Esophagus muscularis mucosa (tissue), 4 donors: Measurements from ENCODE around the gene RNASEL. TPM values are rescaled to one million over a fixed set of nuclear protein-coding genes. Genes with fewer than 3 reads are reported as not detected.

Source experiments
- DNase-seq: peaks from one replicate; pipeline ENCODE4 v3.0.0-alpha.2; 2017; ENCODE audit errors: extremely low spot score
- H3K27ac ChIP-seq, 4 donors: fragments of 200-600 bp; sonication (generic); replicated peaks in 1 of 4; 1 replicate in 3 of 4; 2 replicates in 1 of 4; pipeline ENCODE4 v1.5.1; 2016 to 2019; ENCODE audit warnings: mild to moderate bottlenecking in 1 of 4
- H3K27me3 ChIP-seq, 4 donors: fragments of 200-600 bp; sonication (generic); one replicate each; pipeline versions ENCODE4 v1.5.1 to v1.6.0; 2016 to 2019
- H3K36me3 ChIP-seq, 4 donors: fragments of 200-600 bp; sonication (generic); one replicate each; pipeline ENCODE4 v1.5.1; 2016 to 2019
- H3K4me1 ChIP-seq, 4 donors: fragments of 200-600 bp; sonication (generic); one replicate each; pipeline ENCODE4 v1.5.1; 2016 to 2019
- H3K4me3 ChIP-seq, 4 donors: fragments of 200-600 bp; sonication (generic); 1 replicate in 2 of 4; 2 replicates in 2 of 4; pipeline ENCODE4 v1.5.1; 2016 to 2019; ENCODE audit warnings: mild to moderate bottlenecking in 4 of 4, moderate library complexity in 1 of 4
- H3K9me3 ChIP-seq, 4 donors: fragments of 200-600 bp; sonication (generic); 1 replicate in 3 of 4; 2 replicates in 1 of 4; pipeline ENCODE4 v1.5.1; 2016 to 2019
- EP300 ChIP-seq: sonication (generic); formaldehyde crosslinking; IDR thresholded peaks from one replicate; pipeline ENCODE4 v1.6.1; 2017; ENCODE audit warnings: antibody characterized with exemption
- POLR2A ChIP-seq: fragments of 450-650 bp; IDR thresholded peaks from one replicate; pipeline ENCODE4 v1.6.1; 2017; ENCODE audit warnings: antibody characterized with exemption, moderate library complexity, mild to moderate bottlenecking, low read depth
- POLR2AphosphoS5 ChIP-seq, 2 donors: sonication (generic); formaldehyde crosslinking; IDR thresholded peaks; one replicate each; pipeline ENCODE4 v1.6.1; 2017; ENCODE audit warnings: antibody characterized with exemption in 2 of 2
- WGBS: methylation state at CpG from one replicate; pipeline ENCODE4 v1.1.5; 2018; 5-methylcytosine and 5-hydroxymethylcytosine counted together
- intact Hi-C: fragments of 100-400 bp; cut with DNase I; formaldehyde crosslinking; loops from one replicate; pipeline ENCODE4 v1.15.1; 2023
- total RNA-seq, 4 donors: library from RNA; depleted of rRNA; stranded (reverse); fragments of >200 nt; gene quantifications; one replicate each; pipeline versions ENCODE4 v1.1.0 to v1.2.1, GENCODE V29; 2016
- TF ChIP-seq, protein P1 (sequence below), 3 experiments: fragments of 200-600 bp in 2 of 3; fragments of 450-650 bp in 1 of 3; sonication (generic) in 2 of 3; IDR thresholded peaks; one replicate each; pipeline ENCODE4 v1.5.1; 2017 to 2019; ENCODE audit warnings: antibody characterized with exemption in 3 of 3, mild to moderate bottlenecking in 2 of 3, moderate library complexity in 1 of 3

Gene RNASEL
- total RNA-seq, 4 donors from 2014 or later: 6.0 to 10.8 (median 9.0) TPM

DNA sequence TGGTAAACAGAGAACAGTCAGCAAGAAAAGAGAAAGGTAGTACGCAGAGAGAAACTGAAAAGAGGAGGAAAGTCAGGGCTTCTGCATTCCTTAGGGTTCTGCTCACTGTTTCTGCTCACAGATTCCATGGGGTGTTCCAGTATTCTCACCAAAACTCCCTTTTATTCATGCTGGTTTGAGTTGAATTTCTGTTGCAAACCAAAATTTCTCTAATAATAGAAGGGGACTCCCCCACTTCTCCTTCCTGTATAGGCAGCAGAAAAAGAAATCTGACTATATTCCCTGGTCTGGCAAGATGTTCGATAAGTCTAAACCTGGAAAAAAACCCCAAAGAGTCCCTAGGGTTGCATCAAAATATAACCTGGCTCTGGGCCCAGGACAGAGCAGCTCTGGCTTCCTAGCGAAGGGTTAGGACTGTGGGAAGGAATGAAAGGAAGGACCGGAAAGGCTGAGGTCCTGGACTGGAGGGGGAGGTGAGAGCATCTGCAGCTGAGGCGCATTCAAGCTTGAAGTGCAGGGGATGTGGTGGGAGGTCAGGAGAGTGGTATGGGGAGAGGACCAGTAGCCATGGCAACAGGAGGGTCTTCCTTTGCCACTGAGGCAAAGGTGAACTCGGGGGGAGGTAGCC, 34.0 kb upstream of the RNASEL start:
- H3K4me1 ChIP-seq: peaks cover 9 to 13% (median 11%) of the 10 kb centered on the region in 4 donors
- TF ChIP-seq, protein P1, sequence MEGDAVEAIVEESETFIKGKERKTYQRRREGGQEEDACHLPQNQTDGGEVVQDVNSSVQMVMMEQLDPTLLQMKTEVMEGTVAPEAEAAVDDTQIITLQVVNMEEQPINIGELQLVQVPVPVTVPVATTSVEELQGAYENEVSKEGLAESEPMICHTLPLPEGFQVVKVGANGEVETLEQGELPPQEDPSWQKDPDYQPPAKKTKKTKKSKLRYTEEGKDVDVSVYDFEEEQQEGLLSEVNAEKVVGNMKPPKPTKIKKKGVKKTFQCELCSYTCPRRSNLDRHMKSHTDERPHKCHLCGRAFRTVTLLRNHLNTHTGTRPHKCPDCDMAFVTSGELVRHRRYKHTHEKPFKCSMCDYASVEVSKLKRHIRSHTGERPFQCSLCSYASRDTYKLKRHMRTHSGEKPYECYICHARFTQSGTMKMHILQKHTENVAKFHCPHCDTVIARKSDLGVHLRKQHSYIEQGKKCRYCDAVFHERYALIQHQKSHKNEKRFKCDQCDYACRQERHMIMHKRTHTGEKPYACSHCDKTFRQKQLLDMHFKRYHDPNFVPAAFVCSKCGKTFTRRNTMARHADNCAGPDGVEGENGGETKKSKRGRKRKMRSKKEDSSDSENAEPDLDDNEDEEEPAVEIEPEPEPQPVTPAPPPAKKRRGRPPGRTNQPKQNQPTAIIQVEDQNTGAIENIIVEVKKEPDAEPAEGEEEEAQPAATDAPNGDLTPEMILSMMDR (IDR thresholded peaks at IDR 0.05): no peak
- TF ChIP-seq POLR2A (no peak), EP300 (no peak), POLR2AphosphoS5 (IDR thresholded peaks at IDR 0.05) (no peak)
- no peaks in the 10 kb centered on the region for H3K9me3 ChIP-seq
- H3K4me3 ChIP-seq: no peak overlapping the region
- H3K27ac ChIP-seq: peak overlapping the region in 2 of 4 donors; percentile 14 to 18
- 48% methylated on average over 6 of the region's 6 CpGs for WGBS
- DNase-seq: no peak
- intact Hi-C loops: no loop called here
- no peaks in the 10 kb centered on the region for H3K36me3 ChIP-seq
- no peaks in the 10 kb centered on the region for H3K27me3 ChIP-seq

DNA sequence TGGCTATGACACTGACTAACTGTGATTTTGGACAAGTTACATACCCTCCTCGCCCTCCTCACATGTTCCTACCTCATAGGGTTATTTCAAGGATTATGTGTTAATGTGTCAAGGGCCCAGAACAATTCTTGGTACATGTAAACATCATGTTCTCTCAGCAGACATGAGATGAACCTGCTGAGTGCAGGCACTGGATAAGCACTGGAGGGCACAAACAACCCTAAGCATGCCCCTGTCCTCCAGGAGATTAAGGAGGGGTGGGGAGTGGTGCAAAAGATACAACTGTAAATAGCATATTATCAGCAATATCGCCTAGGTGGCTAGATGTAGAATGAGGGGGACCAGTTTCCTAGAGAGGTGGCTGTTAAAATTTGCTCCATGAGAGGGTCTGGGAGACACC, 32.9 kb upstream of the RNASEL start:
- intact Hi-C loops: no loop called here

DNA sequence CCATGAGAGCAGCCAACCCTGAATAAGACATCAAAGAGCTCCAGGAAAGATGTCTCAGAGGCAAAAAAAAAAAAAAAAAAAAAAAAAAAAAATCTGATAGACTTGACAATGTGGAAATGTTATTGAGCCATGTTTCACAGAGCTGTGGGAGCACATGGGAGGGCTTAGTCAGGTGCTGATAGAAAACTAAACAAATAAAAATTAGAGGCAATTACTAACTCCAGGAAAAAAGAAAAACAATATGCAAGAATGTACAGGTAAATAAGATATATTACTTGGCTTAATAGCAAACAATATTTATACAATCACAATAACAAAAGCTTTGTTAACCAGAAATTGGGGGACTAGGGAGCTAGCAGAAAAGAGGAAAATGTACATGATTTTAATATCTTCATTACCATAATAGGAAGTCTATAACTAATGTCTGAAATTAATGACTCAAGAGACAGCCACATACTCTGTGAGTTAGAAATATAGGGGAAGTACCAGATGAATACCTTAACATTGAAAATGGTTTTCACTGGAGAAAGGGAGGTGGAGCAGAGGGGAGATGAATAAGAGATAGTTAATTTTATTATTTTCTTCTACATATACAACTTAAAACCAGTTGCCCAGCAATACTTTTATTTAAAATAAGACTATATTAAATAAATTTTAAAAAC, 32.0 kb upstream of the RNASEL start:
- intact Hi-C loops: no loop called here
- Histone ChIP-seq H3K27me3 (no peaks in the 10 kb centered on the region), H3K4me1 (peaks cover 14 to 28% (median 23%) of the 10 kb centered on the region in 4 donors), H3K27ac (no peak overlapping the region), H3K36me3 (no peaks in the 10 kb centered on the region), H3K9me3 (no peaks in the 10 kb centered on the region), H3K4me3 (no peak overlapping the region)
- TF ChIP-seq POLR2A (no peak), POLR2AphosphoS5 (IDR thresholded peaks at IDR 0.05) (no peak), EP300 (no peak)
- TF ChIP-seq, protein P1 (IDR thresholded peaks at IDR 0.05): no peak
- DNase-seq: no peak

More for the DNA sequence above, 32.9 kb upstream of the RNASEL start:
- no peak for DNase-seq
- no peak overlapping the region for H3K4me3 ChIP-seq
- no peaks in the 10 kb centered on the region for H3K27me3 ChIP-seq
- no peak overlapping the region for H3K27ac ChIP-seq
- TF ChIP-seq POLR2AphosphoS5 (IDR thresholded peaks at IDR 0.05) (no peak), POLR2A (no peak), EP300 (no peak)
- TF ChIP-seq, protein P1 (IDR thresholded peaks at IDR 0.05): no peak
- no peaks in the 10 kb centered on the region for H3K36me3 ChIP-seq
- 86% methylated on average over 2 of the region's 2 CpGs for WGBS
- H3K4me1 ChIP-seq: peaks cover 9 to 19% (median 15%) of the 10 kb centered on the region in 4 donors
- no peaks in the 10 kb centered on the region for H3K9me3 ChIP-seq

DNA sequence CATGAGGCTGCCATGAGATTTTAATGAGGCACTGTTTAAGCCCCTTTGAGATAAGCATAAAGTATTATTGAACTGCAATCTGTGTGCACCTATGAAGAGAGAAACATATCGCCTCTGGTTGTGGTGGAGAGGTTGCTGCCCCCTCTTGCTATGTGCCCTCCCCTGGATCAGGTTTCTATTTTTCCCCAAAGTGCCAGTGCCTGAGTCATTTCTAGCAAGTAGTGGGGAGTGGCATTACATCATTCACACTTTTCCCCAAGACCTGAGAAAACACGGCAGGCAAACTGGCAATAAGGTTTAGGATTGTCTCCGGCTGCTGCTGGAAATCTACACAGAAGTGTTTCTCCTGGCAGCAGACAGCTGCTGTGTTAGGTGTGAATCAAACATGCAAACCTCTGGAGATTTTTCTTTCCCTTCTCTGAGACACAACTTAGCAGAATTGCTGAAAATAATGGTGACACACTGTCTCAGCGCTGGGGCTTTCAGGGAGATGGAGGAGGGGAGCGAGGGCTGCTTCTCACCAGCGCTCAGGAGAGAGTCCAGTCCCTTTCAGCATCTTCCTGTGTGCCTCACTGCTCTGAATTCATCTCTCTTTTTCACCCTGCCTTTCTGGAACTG, 28.8 kb upstream of the RNASEL start:
- Histone ChIP-seq H3K27me3 (no peaks in the 10 kb centered on the region), H3K4me3 (no peak overlapping the region), H3K9me3 (no peaks in the 10 kb centered on the region), H3K27ac (peak overlapping the region in 3 of 4 donors; percentile 26 to 51 (median 34)), H3K4me1 (peaks cover 23 to 42% (median 36%) of the 10 kb centered on the region in 4 donors), H3K36me3 (no peaks in the 10 kb centered on the region)
- no peak for DNase-seq
- TF ChIP-seq, protein P1 (IDR thresholded peaks at IDR 0.05): no peak
- no peak for TF ChIP-seq POLR2A
- no peak for TF ChIP-seq EP300
- no peak for TF ChIP-seq POLR2AphosphoS5 (IDR thresholded peaks at IDR 0.05)
- intact Hi-C loops: loop anchor here (5.0 kb wide), 1 partner anchor 59 kb away; no protein-coding TSS in a partner anchor
- WGBS: 55% methylated on average over 6 of the region's 6 CpGs
